ENCODE results near the gene FOXP1.

FOXP1 gene

DNA sequence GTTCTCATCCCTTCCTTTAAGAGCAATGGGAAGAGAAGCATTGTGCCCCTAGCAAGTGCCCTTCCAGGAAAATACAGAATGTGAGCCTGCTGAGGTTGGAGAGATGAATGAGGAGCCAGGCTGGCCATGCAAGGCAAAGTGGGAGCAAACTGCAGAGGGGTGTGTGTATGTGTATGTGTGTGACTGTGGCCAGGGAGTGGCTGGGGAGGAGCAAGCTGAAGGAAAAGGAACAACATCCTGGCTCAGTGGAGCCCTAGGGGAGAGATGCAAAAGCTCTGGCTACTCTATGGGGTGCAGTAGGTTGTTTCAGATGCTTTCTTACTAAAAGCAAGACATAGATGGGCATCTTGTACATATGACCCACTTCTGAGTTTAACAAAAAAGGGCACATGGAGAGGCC is 20.6 kb downstream of the FOXP1 start:
- no peak for DNase-seq

DNA sequence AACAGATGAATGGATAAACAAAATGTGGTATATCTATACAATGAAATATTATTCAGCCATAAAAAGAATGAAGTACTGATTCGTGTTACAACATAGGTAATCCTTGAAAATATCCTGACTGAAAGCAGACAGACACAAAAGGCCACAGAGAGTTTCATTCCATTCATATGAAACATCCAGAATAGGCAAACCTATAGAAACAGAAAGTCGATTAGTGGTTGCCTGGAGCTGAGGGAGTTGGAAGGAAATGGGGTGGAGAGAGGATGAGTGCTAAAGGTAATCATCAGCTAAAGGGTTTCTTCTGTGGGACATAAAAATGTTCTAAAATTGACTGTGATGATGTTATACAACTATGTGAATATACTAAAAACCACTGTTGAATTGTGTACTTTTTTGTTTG is 22.9 kb downstream of the FOXP1 start:
- DNase-seq, result no peak

DNA sequence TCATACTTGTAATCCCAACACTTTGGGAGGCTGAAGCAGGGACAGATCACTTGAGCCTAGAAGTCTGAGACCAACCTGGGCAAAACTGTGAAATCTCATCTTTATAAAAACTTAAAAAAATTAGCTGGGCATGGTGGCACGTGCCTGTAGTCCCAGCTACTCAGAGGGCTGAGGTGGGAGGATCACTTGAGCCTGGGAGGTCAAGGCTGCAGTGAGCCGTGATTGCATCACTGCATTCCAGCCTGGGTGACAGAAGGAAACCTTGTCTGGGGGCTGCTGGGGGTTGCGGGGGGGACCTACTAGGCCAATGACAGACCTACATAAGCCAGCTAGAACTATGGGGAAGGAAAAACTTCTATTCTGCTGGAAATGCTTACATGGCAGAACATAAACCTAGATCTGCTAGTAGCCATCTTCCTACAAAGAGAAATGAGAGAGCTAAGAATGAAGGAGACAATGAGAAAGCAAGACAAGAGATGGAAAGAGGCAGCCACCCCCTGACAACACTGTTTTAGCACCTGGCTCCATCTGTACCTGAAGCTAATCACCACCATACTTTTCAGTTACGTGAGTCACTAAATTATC is 23.9 kb downstream of the FOXP1 start:
- no peak for DNase-seq

DNA sequence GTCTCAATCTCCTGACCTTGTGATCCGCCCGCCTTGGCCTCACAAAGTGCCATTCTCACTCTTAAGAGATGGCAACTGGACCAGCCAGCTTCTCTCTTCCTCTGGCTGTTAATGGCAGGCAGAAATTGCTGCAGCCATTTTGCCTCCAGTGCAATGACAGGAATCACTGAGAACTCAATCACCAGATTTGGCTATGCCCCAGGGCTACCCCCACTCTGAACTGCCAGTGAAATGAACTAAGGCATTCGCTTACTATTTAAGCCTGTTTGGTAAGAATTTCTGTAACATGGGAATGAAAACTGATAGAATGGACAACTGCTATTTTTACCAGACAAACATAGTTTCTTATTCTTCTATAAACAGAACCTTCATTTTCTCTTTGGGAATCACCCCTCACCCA is 24.5 kb downstream of the FOXP1 start:
- DNase-seq, result no peak

DNA sequence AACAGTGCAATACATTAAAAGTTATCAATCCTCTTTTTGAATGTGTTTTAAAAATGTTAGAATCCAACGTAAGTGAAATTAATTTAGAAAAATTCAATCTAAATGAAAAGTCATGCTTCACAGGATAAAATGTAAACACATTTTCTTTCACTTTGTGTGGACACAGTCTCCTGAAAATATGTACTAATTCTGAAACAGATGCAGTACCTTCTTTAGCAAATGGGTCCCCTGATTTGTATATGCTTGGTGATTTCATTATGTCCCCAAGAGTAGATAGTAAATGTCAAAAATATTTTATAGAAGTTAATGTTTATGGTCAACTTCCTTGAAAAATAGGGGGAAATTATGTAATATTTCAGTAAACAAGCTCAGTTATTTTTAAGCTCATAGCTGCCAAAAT is 28.9 kb downstream of the FOXP1 start:
- no peak for DNase-seq

DNA sequence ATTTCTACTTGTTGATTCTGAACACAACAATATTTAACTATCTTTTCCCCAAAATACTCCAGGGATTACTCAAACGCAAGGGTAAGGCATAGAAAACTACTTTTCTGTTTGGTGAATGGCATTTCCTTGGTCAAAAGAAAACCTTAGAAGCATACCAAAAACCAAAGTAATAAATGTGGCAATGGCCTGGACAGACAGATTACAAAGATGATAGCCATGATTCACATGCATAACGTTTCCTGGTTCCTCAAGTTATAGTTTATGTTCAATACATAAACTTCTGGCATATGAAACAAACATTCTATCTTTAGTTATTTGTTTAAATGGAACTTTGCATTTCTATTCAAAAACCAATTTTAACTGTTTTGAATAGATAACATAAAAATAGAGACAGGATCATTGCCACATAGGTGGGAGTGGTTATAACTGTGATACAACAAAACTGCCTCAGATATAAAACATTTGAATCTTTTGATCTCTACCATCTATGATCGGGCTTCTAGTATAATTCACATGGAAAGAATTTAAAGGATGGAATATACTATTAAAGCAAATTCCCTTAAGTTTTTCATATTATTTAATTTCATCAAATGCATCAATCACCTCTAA is 32.1 kb downstream of the FOXP1 start:
- no peak for DNase-seq

DNA sequence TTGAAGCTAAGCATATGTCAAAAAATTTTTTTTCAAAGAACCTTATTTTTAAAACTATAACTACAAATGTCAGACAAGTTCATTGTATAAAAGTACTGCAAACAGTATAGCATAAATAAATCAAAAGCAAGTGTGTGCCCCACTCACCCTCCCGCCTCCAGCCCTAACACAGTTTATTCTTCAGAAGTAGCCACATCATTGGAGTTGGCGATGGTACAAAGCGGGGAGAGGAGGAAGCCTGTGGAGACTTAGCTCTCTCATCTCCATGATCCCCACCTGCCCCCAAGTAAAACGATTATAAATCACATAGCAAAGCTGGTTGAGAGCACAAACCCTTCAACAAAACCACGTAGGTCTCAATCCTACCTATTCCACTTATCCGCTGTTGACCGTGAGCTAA is 33.6 kb downstream of the FOXP1 start:
- no peak for DNase-seq

DNA sequence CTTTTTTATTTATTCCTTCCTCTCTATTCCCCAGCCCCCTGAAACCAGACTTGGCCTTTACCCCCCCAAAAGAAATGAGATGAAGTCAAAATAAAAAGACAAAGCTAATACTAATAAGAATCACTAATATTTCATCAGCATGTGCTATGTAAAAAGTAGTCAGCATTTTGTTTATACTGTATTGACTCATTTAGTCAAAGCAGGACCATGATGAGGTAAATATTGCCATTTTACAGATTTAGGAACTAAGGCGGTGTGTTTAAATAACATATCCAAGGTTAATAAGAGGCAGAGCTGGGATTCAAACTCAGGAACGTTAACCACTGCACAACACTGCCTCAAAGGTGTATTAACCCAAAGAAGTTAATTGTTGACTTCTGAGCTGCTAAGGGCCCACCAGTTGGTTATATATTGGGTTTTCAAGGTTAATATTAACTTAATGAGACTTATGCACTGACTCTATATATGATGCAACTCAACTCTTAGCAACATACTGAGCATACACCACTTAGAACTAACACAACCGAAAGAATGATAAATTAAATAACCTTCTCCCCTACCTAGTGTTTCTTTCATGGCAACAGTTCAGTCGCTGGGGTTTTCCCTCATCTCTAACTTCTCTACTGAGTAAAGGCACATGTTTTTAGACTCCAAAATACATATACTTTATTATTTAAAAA is 34.7 kb downstream of the FOXP1 start:
- no peak for DNase-seq

DNA sequence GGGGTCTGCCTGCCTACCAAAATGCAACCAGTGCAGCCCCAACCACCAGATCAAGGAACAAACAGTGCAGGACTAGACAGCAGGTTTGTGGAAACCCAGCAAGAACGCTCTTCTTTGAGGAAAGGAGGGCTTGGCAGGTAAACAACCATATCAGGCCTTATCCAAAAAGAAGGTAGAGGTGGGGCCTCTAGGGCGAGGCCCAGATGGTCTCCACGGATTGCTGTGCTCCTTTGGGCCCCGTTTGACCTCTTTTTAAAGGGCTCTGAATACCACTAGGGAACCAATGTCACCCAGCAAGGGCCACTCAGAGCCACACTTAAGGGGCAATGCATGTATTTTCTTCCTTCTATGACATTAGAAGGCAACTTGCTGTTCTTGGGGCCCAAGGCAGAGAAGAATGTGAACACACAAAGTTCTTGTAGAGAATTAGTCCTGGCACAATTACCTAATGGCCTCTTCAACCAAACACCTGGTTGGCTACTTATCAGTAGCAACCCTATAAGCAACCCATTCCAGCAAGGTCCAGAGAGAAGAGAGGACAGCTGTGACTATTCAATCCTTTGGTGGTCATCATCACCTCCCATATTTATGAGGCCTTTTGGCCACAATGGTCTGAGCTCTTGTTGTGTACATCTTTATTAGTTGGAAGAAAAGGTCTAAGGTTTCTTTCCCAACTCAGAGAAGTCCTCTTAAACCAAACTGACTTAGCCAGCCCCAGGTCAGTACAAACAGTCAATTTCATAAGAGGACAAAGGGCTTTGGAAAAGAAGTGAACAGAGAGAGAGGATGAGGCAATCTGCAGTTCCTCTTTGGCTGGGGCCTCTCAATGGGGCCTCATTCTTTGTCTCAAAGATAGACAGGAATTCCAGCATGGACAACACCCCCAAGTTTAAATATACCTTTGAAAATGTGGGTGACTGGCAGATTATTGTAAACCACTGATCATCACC is 36.0 kb downstream of the FOXP1 start:
- DNase-seq, result no peak

DNA sequence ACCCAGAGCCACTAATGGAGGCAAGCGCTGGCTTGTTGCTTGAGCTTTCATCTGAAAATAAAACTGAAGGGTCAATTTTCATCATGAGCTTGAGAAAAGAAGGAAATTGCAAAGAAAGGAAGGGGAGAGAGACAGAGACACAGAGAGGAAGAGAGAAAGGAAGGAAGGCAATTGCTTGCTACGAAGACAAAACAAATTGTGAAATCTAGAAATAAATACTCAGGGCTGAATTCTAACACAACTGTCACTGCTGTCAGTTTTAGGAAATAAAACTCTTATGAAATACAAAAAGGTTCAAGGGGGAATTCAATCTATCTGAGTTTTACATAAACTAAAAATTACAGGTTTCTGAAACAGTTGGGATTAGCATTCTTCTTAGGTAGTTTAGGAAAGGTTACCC is 36.7 kb downstream of the FOXP1 start:
- no peak for DNase-seq

DNA sequence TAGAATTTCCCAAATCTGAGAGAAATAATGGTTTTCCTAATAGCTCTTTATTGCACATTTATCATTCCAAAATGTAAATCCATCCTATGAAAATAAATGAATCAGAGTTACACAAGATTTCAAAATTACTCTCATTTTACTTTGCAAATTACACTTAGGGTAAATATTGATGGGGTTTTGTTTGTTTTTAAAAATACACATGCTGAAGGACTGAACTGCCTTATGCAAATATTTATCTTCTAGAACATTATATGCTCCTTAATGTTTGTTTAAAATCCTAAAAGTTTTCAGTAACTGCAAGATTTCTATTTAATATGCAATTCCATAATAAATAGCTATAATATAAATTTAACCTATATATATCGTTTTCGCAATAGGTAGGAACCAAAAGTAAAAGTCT is 38.2 kb downstream of the FOXP1 start:
- no peak for DNase-seq

DNA sequence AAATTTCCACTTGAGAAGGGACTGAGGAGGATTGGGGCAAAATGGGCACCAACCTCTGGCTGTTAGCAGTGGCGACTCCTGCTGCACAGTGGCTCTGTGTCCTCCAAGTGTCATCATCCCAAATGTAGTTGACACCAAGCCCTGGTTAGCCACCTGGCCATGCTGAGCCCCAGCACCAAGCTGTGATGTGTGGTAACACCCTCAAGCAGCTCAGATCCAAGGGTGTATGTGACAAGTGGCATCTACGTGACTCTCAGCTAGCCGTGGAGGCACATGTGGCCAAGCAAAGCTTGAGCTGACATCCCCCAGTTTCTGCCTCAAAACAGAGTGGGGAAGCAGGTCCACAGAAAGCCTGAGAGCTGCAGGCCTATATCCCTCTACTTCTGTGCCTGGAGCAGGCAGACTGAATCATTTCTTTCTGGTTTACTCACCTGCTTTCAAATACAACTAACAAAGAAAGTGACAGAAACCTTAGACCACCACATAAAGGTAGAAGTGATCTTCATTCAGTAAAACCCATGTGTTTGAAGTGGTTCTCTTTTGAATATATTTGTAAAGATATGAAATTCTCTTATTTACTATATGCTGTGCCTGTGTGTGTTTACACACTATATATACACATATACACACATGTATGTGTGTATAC is 40.0 kb downstream of the FOXP1 start:
- DNase-seq, result no peak

DNA sequence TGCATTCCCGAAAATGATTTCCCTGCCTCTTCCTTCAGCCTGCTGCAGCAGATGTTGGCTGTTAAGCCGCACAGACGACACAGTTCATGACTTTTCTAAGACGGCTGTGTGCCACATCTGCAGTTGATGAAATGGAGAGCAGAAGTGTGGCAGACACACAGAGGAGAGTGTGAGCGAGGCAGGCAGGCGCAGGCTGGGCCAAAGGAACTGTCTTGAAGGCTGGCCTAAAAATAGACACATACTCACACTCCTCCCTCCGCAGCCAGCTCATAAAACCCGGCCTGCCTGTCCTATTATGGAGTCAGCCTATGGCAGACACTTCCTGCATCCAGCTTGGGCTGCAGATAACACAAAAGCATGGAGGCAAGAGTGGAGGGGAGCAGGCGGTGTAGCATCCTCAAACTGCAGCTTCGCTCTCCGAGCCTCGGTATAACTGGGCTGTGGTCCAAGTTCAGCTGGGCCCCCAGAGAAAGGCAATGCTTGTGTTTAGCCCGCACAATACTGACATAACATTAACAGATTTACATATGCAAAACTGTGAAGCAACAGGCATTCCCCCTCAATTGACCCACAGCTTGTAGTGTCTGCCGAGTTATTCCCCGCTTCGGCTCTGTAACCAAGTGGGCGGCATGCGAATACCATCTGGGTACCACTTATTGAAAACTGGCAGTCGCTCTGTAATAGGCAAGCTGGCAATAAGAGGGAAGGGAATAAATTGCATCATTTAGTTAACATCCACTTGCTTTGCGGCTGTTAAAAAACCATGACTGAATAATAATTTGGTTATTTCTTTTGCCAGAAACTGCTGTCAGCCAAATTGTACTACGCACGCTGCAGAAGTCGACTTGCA is 40.8 kb downstream of the FOXP1 start:
- no peak for DNase-seq

DNA sequence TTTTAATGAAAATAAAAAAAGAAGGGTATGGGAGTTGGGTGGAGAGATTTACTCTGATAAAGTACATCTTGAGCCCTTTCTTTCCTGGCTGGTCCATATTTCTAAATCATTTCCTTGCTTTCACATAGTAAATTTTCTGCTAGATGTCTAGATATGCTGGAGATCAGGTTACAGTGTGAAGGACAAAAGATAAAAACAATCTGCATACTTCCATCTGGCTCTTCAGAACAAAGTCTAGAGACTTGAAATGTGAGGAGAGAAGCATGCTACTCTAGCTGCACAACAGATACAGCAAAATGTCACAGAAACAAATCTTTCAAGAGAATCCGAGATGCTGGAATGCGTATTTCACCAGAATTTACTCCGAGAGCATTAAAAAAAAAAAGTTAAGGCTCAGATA is 42.2 kb downstream of the FOXP1 start:
- no peak for DNase-seq

DNA sequence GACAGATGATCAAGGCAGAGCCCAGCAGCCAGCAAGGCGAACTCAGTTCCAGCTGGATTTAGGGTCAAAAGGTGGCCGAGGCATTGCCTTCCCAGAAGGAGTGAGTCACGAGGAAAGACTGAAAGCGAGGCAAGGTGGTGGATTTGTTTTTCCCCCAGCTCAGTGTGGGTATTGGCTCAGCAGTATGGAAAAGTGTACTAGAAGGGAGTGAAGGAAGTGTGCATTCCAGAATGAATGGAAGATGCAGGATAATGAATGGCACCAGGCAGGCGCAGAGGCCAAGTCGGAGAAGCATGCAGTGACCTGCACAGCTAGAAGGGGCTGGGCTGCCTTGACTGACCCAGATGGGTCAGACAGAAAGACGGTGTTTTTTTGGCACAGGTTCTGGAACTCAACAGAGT is 46.3 kb downstream of the FOXP1 start:
- DNase-seq, result no peak

DNA sequence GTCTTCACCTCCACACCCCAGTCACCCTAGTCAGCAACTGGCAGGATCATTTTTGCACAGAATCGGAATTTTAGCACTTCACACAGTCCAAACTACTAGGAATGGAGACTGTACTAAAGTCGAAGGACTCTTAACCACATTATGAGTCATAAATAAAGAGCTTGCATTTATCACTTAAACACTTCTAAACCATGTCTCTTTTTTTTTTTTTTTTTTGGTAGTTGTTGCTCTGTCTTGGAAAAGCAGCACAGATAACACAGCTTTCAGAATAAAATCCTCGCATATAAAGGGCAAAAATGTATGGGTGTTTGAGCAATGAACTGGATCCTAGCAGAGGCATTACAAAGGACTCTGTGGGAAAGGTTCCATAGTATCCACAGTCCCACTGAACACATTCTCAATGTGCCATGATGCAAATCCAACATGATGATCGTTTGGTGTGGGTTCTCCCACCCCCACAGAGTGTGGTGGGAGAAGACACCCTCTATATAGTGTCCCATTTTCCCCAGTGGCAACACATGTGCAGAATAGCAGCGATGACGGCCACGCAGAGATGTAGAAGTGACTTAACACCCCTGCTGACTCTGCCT is 47.1 kb downstream of the FOXP1 start:
- no peak for DNase-seq

DNA sequence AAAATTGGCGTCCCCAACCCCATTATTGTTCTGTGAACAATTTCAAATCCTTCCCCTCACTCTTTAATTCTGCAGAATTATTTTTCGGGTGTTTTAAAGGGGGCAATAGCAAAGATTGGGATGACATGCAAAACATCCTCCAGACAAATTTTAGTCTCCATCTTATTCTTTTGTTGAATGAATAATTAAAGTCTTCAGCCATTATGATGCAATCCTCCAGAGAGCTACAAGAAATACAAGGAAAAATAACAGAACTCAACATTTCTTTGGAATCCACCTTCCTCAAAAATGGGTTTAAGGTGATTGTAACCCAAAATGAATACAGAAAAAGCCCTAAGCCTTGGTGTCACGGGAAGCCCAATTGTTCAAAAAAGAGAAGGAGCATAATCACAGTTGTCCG is 49.9 kb downstream of the FOXP1 start:
- no peak for DNase-seq

DNA sequence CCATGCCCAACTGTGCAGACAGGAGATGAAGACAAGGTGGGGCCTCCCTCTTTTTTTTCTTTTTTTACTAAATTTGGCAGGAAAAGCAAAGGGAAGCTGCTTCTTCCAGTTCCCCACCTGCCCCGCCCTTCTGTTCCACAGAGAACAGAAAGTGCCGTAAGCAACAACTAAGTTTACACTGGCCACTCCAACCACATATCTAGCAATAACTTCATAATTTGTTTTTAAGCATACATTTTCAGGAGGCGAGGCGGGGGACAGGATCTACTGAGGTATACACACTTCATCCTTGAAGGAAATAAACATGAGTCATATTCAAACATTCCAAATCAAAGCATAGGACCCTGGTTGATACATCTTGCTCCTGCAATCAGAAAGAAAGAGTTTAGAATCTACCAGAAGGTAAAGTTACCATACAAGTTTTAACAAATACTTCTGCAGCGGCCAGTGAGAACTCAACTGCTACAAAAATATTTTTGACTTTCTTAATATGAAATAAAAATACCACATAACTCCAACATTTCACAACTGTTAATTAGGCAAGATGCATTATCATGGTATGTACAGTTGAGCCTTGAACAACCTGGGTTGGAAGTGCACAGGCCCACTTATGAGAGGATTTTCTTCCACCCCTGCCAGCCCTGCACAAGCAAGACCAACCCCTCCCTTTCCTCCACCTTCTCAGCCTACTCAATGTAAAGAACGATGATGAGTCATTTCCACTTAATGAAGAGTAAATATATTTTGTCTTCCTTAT is 50.7 kb downstream of the FOXP1 start:
- DNase-seq, result no peak

DNA sequence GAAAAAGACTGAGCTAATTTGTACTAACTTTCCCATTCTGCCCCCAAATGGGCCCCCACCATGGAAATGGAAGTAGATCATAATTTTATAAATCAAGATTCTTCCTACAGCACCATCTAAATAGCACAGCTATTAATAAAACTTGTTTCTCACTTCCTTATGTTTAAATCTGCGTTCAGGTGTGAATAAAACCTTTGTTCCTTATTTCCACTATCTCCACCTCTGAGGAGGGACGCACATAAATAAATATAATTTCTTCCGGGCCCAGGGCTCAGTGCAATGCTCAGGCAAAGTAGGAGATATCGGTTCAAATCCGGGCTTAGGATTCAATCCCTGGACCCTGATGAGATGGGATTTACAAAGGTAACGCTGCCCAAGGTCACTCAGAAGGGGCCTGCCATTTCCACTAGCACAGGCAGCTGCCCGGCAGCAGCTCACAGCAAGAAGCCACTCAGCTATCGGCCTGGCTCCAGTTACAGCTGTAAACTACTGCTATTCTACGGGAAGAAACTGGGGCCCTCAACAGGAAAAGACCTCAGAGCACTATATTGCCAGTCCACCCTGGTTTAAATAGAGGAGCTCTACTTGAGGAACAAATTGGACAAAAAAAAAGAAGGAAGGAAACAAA is 52.5 kb downstream of the FOXP1 start:
- DNase-seq, result no peak

DNA sequence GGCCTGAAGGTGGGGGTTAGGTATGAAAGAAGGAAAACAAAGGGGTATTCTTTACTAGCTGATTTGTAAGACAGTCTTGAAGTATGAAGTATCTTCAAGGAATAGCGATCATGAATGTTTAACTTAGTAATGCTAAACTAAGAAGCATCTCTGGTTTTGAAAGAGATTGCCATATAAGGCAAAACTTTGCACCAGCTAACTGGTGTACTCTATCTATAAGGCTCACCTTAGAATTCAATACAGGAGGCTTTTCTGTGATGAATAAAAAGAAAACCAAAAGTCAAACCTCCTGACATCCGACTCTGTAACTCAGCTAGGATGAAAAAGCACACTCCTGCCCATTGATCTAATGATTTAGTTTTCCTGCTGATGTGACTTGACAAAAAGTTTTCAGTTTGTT is 54.7 kb downstream of the FOXP1 start:
- no peak for DNase-seq
